GM12878 (cell line): ENCODE results near the gene TLL1. TPM values are rescaled to one million over a fixed set of nuclear protein-coding genes. Genes with fewer than 3 reads are reported as not detected.

ENCODE experiments used
- ATAC-seq: fragments of 200-7000 bp; cut with Tn5 transposase; 3 replicates; pipeline ENCODE4 v1.9.1; 2020; ENCODE audit warnings: mild to moderate bottlenecking, moderate library complexity
- BruUV-seq: library from RNA; stranded (reverse); fragments of 400-500 nt; replicated peaks from 2 replicates; lab custom pipeline; 2021; lab: Mats Ljungman, UMichigan
- CTCF ChIA-PET: fragments of 300-600 bp; sonication (Branson Sonifier 250); formaldehyde crosslinking; extraction: SDS; loops from one replicate; lab custom pipeline; 2021; ENCODE audit warnings: inconsistent platforms; lab: Yijun Ruan, JAX
- POLR2A ChIA-PET: fragments of 350-600 bp; formaldehyde crosslinking; extraction: SDS; loops from one replicate; lab custom pipeline; 2021; ENCODE audit warnings: inconsistent platforms; lab: Charles Lee
- RAD21 ChIA-PET: fragments of 300-600 bp; sonication (Branson Sonifier 250); formaldehyde crosslinking; loops from one replicate; lab custom pipeline; 2023; ENCODE audit warnings: antibody characterized with exemption; ENCODE audit not compliant: unreplicated experiment; lab: Charles Lee
- SMC1A ChIA-PET: fragments of 300-600 bp; sonication (Branson Sonifier 250); formaldehyde crosslinking; loops from one replicate; lab custom pipeline; 2023; ENCODE audit not compliant: unreplicated experiment, uncharacterized antibody; lab: Charles Lee
- DNase-seq: peaks from one replicate; pipeline ENCODE4 v3.0.0-alpha.2; 2011; ENCODE audit warnings: low read depth, low spot score
- FAIRE-seq: peaks from 3 replicates; lab custom pipeline; 2011; peaks lifted over from hg19 to GRCh38; lab: Jason Lieb, UNC
- H2AFZ ChIP-seq: 2 replicates; pipeline ENCODE4 v1.6.0; 2011; ENCODE audit warnings: low read depth, low read length, control low read depth; ENCODE audit not compliant: control insufficient read depth
- H3K27ac ChIP-seq: 2 replicates; pipeline ENCODE4 v1.5.1; 2011; ENCODE audit warnings: control low read depth; ENCODE audit not compliant: control insufficient read depth, insufficient read depth
- H3K27me3 ChIP-seq, 2 experiments: replicated peaks in 1 of 2; 2 replicates each; pipeline versions ENCODE4 v1.6.0 to v1.6.1; 2011; ENCODE audit warnings: low read length in 1 of 2; ENCODE audit not compliant: control insufficient read depth in 2 of 2, insufficient read depth in 2 of 2
- H3K36me3 ChIP-seq, 2 experiments: 2 replicates each; pipeline ENCODE4 v1.5.1; 2011; ENCODE audit warnings: low read length in 1 of 2; ENCODE audit not compliant: control insufficient read depth in 2 of 2, insufficient read depth in 2 of 2
- H3K4me1 ChIP-seq: 2 replicates; pipeline ENCODE4 v1.6.1; 2011; ENCODE audit warnings: mild to moderate bottlenecking, low read length, moderate library complexity, mixed read lengths; ENCODE audit not compliant: control insufficient read depth, insufficient read depth
- H3K4me2 ChIP-seq: 2 replicates; pipeline ENCODE4 v1.6.0; 2011; ENCODE audit warnings: control low read depth; ENCODE audit not compliant: control insufficient read depth, insufficient read depth
- H3K4me3 ChIP-seq: fragments of 200-600 bp; sonication (generic); 2 replicates; pipeline ENCODE4 v1.5.1; 2016
- H3K79me2 ChIP-seq: 2 replicates; pipeline ENCODE4 v1.6.0; 2011; ENCODE audit warnings: low read length; ENCODE audit not compliant: control insufficient read depth, insufficient read depth
- H3K9ac ChIP-seq: 2 replicates; pipeline ENCODE4 v1.8.0; 2011; ENCODE audit warnings: low read length, control low read depth, mixed read lengths; ENCODE audit not compliant: control insufficient read depth, insufficient read depth
- H3K9me3 ChIP-seq: replicated peaks from 3 replicates; pipeline ENCODE4 v1.5.1; 2011; ENCODE audit warnings: mild to moderate bottlenecking, low read length; ENCODE audit not compliant: control insufficient read depth, insufficient read depth
- H4K20me1 ChIP-seq: 2 replicates; pipeline ENCODE4 v1.6.0; 2011; ENCODE audit not compliant: control insufficient read depth, insufficient read depth
- ATF7 ChIP-seq: fragments of 450-650 bp; IDR thresholded peaks from 2 replicates; pipeline ENCODE4 v1.6.1; 2016; ENCODE audit warnings: low read depth, mild to moderate bottlenecking
- BCL11A ChIP-seq: IDR thresholded peaks from 2 replicates; pipeline ENCODE4 v1.6.1; 2011; ENCODE audit warnings: low read depth, low read length
- BRCA1 ChIP-seq: IDR thresholded peaks from 2 replicates; pipeline ENCODE4 v1.6.1; 2011; ENCODE audit warnings: low read depth, low read length, improper control_type of control experiment
- CBFB ChIP-seq: IDR thresholded peaks from 2 replicates; pipeline ENCODE4 v1.6.1; 2016; ENCODE audit warnings: antibody characterized with exemption, low read depth
- CBX3 ChIP-seq: fragments of 200-600 bp; sonication (generic); IDR thresholded peaks from 2 replicates; pipeline ENCODE4 v1.6.1; 2016; ENCODE audit warnings: low read depth, borderline replicate concordance
- CHD1 ChIP-seq: IDR thresholded peaks from 2 replicates; pipeline ENCODE4 v1.6.1; 2012; ENCODE audit warnings: low read depth, low read length, improper control_type of control experiment
- CHD4 ChIP-seq: fragments of 200-600 bp; sonication (generic); IDR thresholded peaks from 2 replicates; pipeline ENCODE4 v1.6.1; 2016; ENCODE audit warnings: mild to moderate bottlenecking
- HDAC2 ChIP-seq: fragments of 200-600 bp; sonication (generic); IDR thresholded peaks from 2 replicates; pipeline ENCODE4 v1.6.1; 2017
- IRF4 ChIP-seq: IDR thresholded peaks from 2 replicates; pipeline ENCODE4 v1.6.1; 2011; ENCODE audit warnings: low read depth, low read length
- IRF5 ChIP-seq: fragments of 450-650 bp; IDR thresholded peaks from 2 replicates; pipeline ENCODE4 v1.6.1; 2017; ENCODE audit warnings: borderline replicate concordance
- MLLT1 ChIP-seq: fragments of 450-650 bp; IDR thresholded peaks from 2 replicates; pipeline ENCODE4 v1.6.1; 2016; ENCODE audit warnings: mild to moderate bottlenecking
- MTA2 ChIP-seq: fragments of 450-650 bp; IDR thresholded peaks from 2 replicates; pipeline ENCODE4 v1.6.1; 2016; ENCODE audit warnings: low read depth, mild to moderate bottlenecking, moderate library complexity
- POLR2A ChIP-seq: IDR thresholded peaks from 2 replicates; pipeline ENCODE4 v1.6.1; 2011; ENCODE audit warnings: low read depth, mild to moderate bottlenecking, low read length
- POLR2AphosphoS5 ChIP-seq: IDR thresholded peaks from 2 replicates; pipeline ENCODE4 v1.6.1; 2011; ENCODE audit warnings: mild to moderate bottlenecking, low read length, inconsistent platforms
- RFX5 ChIP-seq: IDR thresholded peaks from 2 replicates; pipeline ENCODE4 v1.6.1; 2011; ENCODE audit warnings: low read depth, low read length, improper control_type of control experiment
- SMAD5 ChIP-seq: IDR thresholded peaks from 2 replicates; pipeline ENCODE4 v1.6.1; 2016; ENCODE audit warnings: antibody characterized with exemption, low read depth
- SUPT20H ChIP-seq: IDR thresholded peaks from 2 replicates; pipeline ENCODE4 v1.6.1; 2011; ENCODE audit warnings: low read depth, mild to moderate bottlenecking, low read length, moderate library complexity, borderline replicate concordance; ENCODE audit not compliant: control insufficient read depth
- YY1 ChIP-seq: IDR thresholded peaks from 2 replicates; pipeline ENCODE4 v1.6.1; 2011; ENCODE audit warnings: low read depth, mild to moderate bottlenecking, low read length
- ZBTB4 ChIP-seq: fragments of 450-650 bp; formaldehyde crosslinking; IDR thresholded peaks from 2 replicates; pipeline ENCODE4 v1.4.0; 2022; ENCODE audit warnings: mild to moderate bottlenecking, moderate library complexity
- ZNF217 ChIP-seq: fragments of 450-650 bp; IDR thresholded peaks from 2 replicates; pipeline ENCODE4 v1.6.1; 2017; ENCODE audit warnings: antibody characterized with exemption, mild to moderate bottlenecking
- WGBS: methylation state at CpG from one replicate; pipeline ENCODE4 v1.1.6; 2016; ENCODE audit warnings: low lambda C conversion rate; ENCODE audit not compliant: insufficient replicate concordance, insufficient coverage; ENCODE audit errors: missing lambda C conversion rate; 5-methylcytosine and 5-hydroxymethylcytosine counted together
- in situ Hi-C: fragments of 300-500 bp; cut with MboI; formaldehyde crosslinking; loops from 9 replicates; pipeline ENCODE4 v1.14.3; 2018; ENCODE audit warnings: mixed read lengths
- intact Hi-C: fragments of 100-400 bp; cut with micrococcal nuclease; formaldehyde crosslinking; loops from one replicate; pipeline ENCODE4 v1.14.2; 2022; ENCODE audit not compliant: unreplicated experiment
- polyA plus RNA-seq, 11 experiments: library from polyadenylated mRNA; depleted of rRNA in 4 of 11; unstranded in 6 of 11; stranded (reverse) in 5 of 11; fragments of >200 nt; fragmentation: Nextera tagmentation in 4 of 11; fragmentation: Illumina TruSeq in 1 of 11; extraction: Ambion mirVana in 4 of 11; extraction: Trizol in 1 of 11; gene quantifications; 1 replicate in 1 of 11; 2 replicates in 10 of 11; pipeline versions ENCODE4 v1.2.1 to v1.2.3, GENCODE V29; 2011 to 2016; ENCODE audit warnings: inconsistent platforms in 2 of 11, missing spikeins in 2 of 11, low read depth in 1 of 11
- total RNA-seq, 4 experiments: library from RNA; depleted of rRNA in 3 of 4; stranded (reverse); fragments of >200 nt in 3 of 4; fragmentation: Illumina TruSeq in 1 of 4; extraction: Trizol in 1 of 4; gene quantifications; 2 replicates each; pipeline versions ENCODE4 v1.2.1 to v1.2.3, GENCODE V29; 2013 to 2021

Gene TLL1
- total and polyA plus RNA-seq, 10 of the 15 experiments (the other 5 are each of a cell fraction or from before 2014, with no cell fraction given), result 0.02 to 0.31 (median 0.05) TPM; not detected in 2

GRCh38 chr4:166067915-166068314 lies 194.9 kb downstream of the TLL1 start:
- H3K27me3 ChIP-seq, result no peaks in the 10 kb centered on the region
- ChIA-PET SMC1A (no interaction called here), POLR2A (no interaction called here), RAD21 (no interaction called here), CTCF (interaction anchor here (0.5 to 1.4 kb wide), 3 partner anchors 17 to 1223 kb away, joined by 3 read pairs; no protein-coding TSS in a partner anchor)
- DNase-seq (no peak), ATAC-seq (no peak), FAIRE-seq (no peak)
- BruUV-seq, result no TSS peak
- WGBS, result 0% methylated on average over 1 of the region's 1 CpG
- no peaks in the 10 kb centered on the region for H3K36me3 ChIP-seq
- no peak overlapping the region for H3K9ac ChIP-seq
- H3K79me2 ChIP-seq, result no peaks in the 10 kb centered on the region
- no peak overlapping the region for H2AFZ ChIP-seq
- H3K27ac ChIP-seq, result no peak overlapping the region
- no peaks in the 10 kb centered on the region for H4K20me1 ChIP-seq
- no peak overlapping the region for H3K4me3 ChIP-seq
- in situ Hi-C loops (no loop called here), intact Hi-C loops (no loop called here)
- H3K4me1 ChIP-seq, result no peaks in the 10 kb centered on the region
- no peaks in the 10 kb centered on the region for H3K9me3 ChIP-seq
- TF ChIP-seq BRCA1, result no peak
- TF ChIP-seq IRF5, result no peak
- TF ChIP-seq BCL11A, result no peak
- no peak for TF ChIP-seq CHD1
- TF ChIP-seq IRF4, result no peak
- TF ChIP-seq ZBTB4 (CRISPR knock-in tag), result no peak
- no peak for TF ChIP-seq CHD4
- TF ChIP-seq RFX5, result no peak
- TF ChIP-seq MTA2, result no peak
- TF ChIP-seq CBFB, result no peak
- no peak for TF ChIP-seq POLR2AphosphoS5
- TF ChIP-seq SUPT20H, result no peak
- TF ChIP-seq MLLT1, result no peak
- TF ChIP-seq HDAC2, result no peak
- TF ChIP-seq ZNF217, result no peak
- no peak for TF ChIP-seq POLR2A
- TF ChIP-seq YY1, result no peak
- no peak for TF ChIP-seq SMAD5
- TF ChIP-seq CBX3, result no peak
- no peak for TF ChIP-seq ATF7
- H3K4me2 ChIP-seq, result no peak overlapping the region
